GM18909 (cell line): ENCODE data around the gene RFPL1.

Experiments used
- ATAC-seq: cut with Tn5 transposase; IDR thresholded peaks from one replicate; pipeline ENCODE4 v1.9.1; 2021; ENCODE audit warnings: mild to moderate bottlenecking; ENCODE audit not compliant: unreplicated experiment, poor library complexity

Gene RFPL1

DNA sequence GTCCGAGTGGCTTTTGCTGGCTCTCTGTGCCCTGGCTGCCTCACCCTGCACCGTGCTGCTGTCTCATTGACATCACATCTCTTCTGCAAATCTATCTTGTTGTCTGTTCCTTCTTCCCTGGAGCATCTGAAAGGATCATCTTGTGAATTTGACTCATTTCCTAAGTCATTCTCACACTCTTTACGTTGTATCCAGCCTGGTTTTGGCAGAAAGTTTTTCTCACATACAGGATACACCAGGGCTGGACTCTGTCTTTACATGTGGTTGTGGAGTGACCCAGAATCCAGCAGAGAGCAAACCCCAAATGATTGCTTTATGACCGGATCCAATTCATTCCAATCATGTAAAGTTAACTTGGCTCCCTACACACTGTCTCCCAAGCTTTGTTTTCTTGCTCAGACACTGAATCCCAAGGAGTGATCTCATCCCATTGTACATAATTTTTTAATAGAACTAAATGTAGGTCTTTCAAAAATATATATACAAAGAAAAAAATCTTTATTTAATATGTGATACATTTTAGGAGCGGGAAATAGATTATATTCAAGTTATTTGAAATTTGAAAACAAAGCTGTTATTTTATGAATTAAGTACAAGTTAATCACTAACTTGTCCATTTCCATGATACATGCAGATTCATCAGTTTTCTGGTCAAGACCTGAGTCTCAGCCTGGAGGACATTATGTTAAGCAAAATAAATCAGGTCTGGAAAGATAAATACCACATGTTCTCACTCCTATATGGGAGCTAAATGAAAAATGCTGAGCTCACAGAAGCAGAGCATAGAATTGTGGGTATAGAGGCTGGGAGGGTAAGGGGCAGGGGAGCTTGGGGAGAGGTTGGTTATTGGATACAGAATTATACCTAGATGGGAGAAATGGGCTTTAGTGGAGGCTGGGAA is 2.9 kb upstream of the RFPL1 start:
- no peak for ATAC-seq

DNA sequence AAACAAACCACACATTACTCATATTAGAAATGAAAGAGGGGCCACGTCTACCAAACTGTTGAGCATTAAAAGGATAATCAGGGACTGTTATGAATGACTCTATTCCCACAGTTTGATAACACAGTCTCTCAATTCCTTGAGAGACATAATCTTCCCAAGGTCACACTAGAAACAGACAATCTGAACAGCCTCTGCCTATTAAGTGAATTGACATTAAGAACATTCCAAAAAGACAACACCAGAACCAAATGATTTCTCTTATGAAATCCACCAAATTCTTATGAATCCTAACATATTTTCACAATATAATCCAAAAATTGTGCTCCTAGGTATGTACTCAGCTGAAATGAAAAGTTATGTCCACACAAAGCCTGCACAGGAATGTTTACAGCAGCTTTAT is 4.6 kb downstream of the RFPL1 start:
- ATAC-seq = no peak

DNA sequence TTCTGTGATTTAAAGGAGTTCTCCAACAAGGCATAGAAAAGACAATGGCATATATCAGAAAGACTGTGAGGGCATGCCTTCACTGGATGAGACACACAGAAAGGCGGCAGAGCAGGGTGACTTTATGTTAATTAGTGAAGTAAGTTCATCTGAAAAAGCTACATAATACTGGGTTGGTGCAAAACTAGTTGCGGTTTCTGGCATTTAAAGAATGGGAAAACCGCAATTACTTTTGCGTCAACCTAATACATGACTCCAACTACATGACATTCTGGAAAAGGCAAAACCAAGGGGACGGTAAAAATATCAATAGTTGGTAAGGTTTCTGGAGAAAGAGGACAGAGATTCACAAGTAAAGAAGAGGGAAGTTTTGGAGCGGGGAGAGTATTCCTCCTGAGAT is 5.1 kb downstream of the RFPL1 start:
- no peak for ATAC-seq

DNA sequence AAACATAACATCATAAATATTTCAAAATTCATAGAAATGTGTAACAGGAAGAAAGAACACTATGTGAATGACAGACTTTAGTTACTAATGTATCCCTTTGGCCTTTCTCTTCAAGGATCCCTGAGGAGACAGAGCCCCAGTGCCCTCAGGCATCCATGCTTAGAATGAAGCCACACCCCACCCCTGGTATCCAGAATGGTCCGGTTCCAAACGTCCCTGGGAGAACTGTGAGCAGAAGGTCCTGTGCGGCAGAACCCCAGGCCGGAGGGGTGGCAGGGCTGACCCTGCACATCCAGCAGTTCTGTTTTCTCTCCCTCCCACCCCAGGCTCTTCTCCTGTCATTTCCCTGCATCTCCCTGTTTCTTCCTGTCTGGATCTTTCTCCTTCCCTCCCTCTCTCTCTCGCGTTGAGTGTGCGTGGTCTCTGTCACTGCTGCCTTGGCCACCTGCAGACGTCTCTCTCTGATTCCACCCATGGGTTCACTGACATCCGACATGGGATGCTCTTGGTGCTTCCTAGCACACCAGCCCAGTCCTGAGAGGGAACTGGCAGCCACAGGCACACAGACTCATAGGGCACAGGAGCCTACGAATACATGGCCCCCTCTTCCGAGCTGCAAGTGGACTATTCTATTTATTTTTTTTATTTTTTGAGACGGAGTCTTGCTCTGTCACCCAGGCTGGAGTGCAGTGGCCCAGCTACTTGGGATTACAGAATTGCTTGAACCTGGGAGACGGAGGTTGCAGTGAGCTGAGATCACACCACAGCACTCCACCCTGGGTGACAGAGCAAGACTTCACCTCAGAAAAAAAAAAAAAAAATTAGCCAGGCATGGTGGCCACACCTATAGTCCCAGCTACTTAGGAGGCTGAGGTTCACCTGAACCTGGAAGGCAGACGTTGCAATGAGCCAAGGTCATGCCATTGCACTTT is 5.7 kb downstream of the RFPL1 start:
- no peak for ATAC-seq

DNA sequence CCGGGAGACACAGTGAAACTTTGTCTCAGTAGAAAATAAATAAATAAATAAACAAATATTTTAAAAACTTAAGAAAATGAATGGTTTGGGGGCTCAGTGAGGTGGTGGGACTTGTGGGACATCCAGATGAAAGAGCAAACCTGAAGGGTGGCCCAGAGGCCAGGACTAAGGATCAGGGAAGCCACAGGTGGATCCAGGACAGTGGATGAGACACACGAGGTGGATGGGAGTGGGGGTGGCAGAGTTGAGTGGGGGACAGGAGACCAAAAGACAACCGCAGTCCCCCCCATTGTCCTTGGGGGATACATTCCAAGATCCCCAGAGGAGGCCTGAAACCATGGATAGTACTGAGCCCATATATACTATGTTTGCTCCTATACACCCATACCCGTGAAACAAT is 7.1 kb downstream of the RFPL1 start:
- no peak for ATAC-seq

DNA sequence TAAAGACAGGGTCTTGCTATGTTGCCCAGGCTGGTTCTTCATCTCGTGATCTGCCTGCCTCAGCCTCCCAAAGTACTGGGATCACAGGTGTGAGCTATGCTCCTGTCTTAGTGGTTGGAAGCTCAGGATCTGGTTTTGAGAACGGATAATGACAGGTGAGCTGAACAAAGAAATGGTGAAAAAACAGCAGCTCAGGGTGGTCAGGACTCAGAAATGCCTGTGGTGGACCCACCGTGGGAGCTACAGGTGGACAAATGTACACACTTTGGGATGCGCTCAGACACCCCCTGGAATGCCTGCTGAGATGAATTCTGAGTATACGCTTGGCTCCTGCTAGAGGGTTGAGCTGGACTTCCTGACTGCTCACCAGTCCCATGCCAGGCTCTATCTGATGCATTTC is 9.5 kb downstream of the RFPL1 start:
- ATAC-seq = no peak

DNA sequence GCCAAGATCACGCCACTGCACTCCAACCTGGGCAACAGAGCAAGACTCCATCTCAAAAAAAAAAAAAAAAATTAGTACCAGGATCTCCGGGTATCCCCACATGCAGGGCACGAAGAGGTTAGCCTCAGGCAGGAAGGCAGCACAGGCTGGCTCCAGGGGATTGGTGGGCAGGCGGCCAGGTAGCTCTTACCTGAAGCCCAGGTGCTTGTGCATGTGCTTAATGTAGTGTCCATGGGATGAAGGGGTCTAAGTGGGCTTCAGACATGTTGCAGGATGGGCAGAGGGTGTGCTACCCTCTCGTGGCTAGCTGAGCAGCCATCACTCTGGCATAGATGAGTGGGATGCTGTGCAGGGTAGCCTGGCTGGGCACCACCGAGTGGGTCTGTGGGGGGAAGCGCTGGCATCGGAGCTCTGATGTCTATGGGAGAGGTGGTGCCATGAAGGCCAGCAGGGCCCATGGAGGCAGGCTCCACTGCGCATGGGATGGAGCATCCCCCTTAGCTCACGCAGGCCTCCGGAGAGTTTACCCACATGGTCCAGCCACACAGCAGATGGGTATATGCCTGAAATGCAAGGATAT is 11.0 kb downstream of the RFPL1 start:
- no peak for ATAC-seq

DNA sequence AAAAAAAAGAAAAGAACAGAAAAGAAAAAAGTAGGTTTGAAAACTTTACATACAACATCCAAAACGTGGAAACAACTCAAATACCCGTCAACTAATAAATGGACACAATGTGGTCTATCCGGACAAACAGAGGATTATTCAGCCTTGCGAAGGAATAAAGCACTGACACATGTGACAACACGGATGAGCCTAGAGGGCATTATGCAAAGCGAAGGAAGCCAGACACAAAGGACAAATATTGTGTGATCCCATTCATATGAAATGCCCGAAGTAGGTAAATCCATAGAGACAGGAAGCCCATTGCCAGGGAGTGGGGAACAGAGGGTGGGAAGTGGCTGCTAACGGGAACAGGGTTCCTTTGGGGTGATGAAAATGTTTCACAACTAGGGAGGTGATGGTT is 11.8 kb downstream of the RFPL1 start:
- ATAC-seq = no peak

DNA sequence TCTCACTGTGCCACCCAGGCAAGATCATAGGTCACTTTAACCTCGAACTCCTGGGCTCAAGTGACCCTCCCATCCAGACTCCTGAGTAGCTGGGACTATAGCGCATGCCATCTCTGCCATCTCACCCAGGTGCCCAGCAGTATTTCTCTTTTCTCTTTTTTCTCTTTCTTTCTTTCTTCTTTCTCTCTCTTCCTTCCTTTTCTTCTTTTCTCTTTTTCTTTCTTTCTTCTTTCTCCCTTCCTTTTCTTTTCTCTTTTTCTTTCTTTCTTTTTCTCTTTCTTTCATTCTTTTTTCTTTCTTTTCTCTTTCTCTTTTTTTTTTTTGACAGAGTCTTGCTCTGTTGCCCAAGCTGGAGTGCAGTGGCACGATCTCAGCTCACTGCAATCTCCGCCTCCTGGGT is 13.5 kb downstream of the RFPL1 start:
- no peak for ATAC-seq

DNA sequence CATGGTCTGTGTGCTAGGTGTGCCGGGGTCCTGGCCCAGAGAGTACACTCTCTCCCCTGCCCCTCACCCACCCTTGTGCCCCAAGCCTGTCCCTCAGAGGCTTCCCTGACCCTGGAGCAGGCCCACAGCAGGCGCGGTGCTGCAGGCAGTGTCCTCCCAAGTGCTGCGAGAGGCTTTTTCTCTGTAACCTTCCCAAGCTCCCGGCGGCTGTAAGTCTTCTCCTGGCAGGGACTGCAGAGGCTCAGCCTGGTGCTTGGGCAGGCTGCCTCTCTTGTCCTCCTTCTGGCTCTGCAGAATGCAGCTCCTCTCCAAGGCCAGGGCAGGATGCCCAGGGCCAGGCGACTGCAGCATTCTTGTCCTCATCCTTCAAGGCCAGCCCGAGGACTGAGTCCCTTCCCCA is 15.9 kb downstream of the RFPL1 start:
- ATAC-seq = no peak

DNA sequence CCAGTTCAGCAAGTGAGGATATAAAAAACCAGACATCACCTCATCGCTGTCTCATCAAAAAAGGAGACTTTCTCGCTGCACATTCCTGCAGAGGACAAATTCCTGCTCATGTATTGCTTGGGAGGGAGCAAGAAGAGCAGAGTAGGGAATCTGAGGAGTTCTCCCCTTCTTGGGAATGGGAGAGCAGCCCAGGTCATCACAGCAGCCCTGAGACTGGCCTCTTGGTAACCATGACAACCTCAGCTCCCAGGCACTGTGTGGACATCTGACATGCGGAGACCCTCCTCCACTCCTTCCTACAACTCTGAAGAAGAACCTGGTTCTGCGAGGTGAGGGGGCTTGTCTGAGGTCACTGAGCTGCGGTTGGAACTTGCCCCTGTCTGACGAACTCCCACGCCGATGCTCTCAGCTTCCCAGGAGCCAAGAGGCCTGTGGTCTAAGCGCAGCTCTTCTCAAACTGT is 17.9 kb downstream of the RFPL1 start:
- ATAC-seq = no peak

DNA sequence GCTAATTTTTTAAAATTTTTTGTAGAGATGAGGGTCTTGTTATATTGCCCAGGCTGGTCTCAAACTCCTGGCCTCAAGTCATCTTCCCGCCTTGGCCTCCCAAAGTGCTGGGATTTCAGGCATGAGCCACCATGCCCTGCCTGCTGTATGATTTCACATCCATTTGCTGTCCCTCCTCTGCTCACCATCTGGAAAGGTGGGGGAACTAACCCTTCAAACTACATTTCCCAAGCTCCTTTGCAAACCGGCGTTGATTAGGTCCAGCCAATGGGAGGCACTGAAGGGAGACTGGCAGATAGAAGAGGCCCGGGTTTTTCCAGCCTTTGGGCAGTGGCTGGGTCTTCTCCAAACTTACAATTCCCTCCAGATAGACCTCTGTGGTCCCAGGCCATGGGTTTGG is 19.3 kb downstream of the RFPL1 start:
- ATAC-seq = no peak

DNA sequence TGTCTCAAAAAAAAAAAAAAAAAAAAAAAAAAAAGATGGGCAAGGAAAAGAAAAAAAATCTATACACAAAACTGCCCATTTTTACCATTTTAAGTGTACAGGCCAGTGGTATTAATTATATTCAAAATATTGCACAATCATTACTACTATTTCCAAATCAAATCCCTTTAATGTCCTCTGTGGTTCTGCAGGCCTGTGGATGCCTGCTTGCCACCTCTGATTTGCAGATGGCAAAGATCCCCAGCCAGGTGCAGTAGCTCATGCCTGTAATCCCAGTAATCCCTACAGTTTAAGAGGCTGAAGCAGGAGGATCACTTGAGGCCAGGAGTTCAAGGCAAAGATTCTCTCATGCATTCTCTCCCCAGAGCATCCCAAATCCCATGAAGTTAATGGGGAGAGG is 20.2 kb downstream of the RFPL1 start:
- no peak for ATAC-seq

DNA sequence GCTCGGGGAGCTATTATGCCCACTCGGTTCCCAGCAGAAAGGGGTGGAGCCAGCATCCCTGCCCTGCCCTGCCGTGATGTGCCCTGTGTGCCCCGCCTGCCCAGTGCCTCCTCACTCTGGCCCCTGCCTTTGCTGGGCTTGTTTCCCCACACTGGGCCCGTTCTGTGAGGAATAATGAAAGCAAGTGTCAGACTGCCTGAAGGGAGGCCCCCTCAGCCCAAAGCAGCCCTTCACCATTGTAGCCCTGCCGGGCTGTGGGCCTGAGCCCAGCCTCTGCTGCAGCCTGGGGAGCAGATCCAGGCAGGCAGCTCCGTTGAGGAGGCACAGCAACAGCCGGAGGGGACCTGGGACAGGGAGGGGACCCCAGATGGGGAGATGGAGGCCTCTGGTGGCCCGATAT is 21.4 kb downstream of the RFPL1 start:
- no peak for ATAC-seq

DNA sequence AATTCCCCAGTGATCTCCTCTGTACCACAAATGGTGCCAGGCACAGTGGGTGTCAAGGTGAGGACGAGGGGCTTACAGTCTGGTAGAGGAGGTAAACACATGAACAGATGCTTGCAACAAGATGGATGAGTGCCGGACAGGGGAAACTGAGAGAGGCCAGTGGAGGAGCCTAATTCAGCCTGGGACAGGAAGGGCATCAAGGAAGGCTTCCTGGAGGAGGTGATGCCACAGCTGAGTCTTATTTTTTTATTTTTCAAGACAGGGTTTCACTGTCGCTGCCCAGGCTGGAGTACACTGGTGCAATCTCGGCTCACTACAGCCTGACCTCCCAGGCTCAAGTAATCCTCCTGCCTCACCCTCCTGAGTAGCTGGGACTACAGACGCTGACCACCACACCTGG is 22.9 kb downstream of the RFPL1 start:
- ATAC-seq = no peak

DNA sequence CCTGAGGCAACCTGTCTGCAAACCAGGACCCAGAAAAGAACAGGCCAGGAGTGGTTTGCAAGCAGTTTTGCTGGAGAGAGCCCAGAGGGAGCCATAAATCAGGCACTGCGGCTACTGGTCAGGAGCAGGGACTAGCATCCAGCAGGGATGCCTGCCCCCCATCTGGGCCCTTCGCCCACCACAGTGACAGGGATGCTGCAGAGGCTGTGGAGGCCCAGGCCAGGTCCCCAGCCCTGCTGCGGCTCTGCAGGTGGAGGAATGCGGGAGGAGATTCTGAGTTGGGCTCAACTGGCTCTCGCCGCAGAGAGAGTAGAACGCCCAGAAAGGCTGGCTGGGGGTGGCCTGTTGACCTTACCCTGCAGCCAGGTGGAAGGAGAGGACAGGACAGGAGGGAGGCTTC is 25.2 kb downstream of the RFPL1 start:
- no peak for ATAC-seq

DNA sequence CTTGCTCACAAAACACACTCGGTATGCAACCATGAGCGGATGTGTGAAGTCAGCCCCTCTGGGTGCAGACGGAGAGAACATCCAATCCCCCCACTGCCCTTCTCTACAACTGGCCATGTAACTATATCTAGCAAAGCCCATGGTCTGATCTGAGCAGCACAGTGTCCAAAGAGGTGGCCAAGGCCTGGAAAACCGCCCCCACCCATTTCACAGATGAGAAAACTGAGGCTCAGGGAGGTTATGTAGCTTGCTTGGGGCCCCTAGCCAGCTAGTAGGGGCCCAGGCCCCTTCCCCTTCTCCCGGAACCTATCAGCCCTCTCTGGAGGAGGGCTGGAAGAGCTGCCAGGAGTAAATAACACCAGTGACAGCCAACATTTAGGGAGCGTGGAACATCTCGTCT is 26.2 kb downstream of the RFPL1 start:
- no peak for ATAC-seq

DNA sequence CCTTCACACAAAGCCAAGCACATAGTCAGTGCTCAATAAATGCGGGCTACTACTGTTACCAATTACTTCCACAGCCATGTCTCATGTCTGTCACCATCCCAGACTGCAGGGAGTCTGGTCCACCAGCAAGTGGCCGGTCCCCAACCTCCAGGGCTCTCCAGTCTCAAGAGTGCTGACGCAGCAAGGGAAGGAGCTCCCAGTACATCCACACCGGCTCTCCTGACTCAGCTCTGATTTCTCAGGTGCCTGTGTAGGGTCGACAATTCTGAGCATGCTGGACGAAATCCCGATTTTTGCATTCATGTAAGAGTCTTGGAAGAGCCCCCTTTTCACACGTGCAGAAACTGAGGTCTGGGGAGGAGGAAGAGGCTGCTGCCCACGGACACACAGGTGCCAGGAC is 31.4 kb downstream of the RFPL1 start:
- no peak for ATAC-seq

DNA sequence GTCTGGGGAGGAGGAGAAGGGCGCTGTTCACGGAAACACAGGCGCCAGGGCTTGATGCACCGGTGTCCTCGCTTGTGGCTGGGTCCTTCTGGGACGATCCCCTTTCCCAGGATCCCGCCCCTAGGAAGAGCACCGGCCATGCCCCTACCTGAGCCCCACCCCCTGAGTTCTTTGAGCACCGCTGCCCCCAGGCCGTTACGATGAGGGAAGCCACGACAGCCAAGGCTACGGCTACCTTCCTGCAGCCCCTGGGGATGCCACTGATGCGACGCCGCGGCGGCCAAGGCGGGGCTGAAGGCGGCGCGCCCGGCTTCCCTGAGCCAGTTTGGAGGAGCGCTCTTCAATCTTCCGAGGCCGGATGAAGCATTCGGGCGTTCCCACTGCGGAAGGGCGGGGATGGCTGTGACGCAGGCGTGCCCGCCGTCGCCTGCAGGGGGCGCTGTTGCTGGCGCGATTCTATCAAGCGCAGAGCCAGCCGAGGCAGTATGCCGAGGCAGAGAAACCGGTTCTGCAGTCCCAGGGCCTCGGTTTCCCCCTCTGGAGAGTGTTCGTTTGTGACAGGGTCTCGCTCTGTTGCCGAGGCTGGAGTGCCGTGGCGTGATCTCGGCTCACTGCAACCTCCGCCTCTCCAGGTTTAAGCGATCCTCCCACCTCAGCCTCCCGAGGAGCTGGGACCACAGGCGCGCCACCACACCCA is 31.9 kb downstream of the RFPL1 start:
- ATAC-seq = no peak

DNA sequence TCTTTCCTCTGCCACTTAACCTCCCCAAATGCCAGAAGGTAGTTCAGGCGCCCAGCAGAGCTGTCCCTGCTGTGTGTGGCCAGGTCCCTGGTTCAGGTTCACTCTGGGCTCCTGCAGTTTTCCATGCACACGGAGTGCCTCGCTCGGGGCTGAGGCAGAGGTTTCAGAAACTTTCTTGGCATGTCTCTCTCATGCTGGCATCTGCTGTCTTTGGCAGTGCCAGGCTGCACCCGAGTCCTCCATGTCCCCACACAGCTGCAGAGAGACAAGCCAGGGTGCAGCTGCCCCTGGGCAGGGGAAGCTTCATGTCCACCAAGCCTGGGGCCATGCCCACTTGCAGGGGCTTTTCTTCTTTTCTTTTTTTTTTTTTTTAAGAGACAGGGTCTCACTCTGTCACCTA is 34.6 kb downstream of the RFPL1 start:
- no peak for ATAC-seq
